ENCODE results near the gene MYL10.

DNA sequence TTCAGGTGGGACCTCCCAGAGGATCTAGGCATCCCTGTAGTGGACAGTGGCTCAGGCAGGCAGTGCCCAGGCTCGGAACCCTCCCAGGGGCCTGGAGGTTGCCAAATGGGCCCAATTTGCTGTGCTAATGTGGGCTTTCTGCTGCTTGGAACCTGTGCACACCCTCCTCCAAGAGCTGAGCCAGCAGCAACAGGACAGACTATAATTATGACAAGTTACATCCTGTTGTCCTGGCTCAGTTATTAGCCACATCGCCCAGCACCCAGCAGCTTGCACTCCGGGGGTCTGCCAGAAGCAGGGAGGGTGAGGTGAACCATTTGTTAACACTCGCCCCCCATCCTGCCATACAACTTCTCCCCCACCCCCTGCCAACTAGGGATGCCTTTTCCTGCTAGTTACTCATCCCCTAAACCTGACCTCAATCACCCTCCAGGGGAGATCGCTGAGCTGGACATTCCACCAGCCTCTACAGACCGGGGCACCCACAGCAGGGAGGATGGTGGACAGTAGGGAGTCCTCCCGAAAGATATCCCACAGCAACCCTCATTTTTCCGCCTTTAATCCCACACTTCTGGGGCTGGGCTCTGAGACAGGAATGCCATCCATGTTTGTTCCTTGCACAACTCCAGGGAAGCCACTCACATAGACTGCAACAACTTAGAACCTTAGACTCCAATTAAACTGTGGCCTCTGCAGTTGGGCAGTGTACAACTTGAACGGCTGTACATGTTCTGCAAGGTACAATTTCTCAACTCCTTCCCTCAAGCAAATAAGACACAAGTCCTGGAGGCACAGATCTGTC is 7.9 kb upstream of the MYL10 start:
- no peak for TF ChIP-seq EZH2phosphoT487 (IDR thresholded peaks at IDR 0.05; ENCODE audit: insufficient read depth, low read depth)
- TF ChIP-seq EZH2 (IDR thresholded peaks at IDR 0.05; ENCODE audit: insufficient read depth, poor library complexity, severe bottlenecking) = no peak

Data from GM23248 (cell line).